Forelimb muscle (tissue), 1 donor: ENCODE data around the gene SRP14. TPM values are rescaled to one million over a fixed set of nuclear protein-coding genes. Genes with fewer than 3 reads are reported as not detected.
A peak's percentile ranks its signal among the peaks of the same experiment; 100 is the strongest.
"Not testable (repeated sequence)": the region's sequence is repeated elsewhere in the genome, so short reads cannot be mapped to it uniquely, and the experiment has no call there.

Experiments
- DNase-seq: peaks from one replicate; pipeline ENCODE4 v3.0.0-alpha.2; 2013; ENCODE audit warnings: low read depth
- polyA plus RNA-seq: library from polyadenylated mRNA; unstranded; fragments of 120-200 nt; gene quantifications from one replicate; pipeline ENCODE4 v1.2.1, GENCODE V29; 2013; ENCODE audit not compliant: insufficient read length

The SRP14 gene, protein sequence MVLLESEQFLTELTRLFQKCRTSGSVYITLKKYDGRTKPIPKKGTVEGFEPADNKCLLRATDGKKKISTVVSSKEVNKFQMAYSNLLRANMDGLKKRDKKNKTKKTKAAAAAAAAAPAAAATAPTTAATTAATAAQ
- polyA plus RNA-seq, result 295 TPM

DNA sequence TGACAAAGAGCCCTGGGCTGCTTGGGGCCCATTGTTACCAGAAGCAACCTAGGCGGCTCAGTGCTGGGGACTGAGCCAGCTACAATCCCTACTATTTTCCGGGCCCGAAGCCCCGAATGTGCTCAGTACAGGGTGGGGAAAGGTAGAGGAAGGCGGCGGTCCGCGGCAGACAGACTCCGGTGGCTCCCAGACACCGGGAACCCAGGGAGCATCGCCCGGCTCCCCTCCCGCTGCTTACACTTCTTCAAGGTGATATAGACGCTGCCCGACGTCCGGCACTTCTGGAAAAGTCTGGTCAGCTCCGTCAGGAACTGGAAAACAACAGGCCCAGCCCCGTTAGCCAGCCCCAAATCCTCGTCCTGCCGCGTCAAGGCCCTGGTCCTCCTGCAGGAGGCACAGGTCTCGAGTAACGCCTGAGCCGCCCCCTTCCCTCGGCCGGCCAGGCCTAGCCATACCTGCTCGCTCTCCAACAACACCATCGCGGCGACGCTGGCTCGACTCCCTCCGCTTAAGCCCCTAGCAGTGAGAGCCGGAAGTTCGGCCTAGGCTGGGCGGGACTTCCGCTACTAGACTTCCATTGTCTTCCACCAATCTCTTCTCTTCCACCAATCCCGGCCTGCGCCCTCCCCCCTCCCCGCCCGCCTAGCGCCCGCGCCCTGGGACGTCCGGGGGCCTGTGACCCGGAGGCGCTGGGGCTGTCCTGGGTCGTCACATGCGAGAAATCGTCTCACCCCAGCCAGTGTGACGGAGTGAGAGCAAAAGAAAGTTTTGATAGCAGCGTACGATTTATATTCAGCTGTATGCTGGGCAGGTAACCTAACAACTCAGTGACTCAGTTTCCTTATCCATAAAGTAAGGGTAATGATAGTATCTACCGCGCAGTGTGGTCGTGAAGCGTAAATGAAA is at the start of gene SRP14:
SRP14 (minus strand) TSS at position 544 of the 906 bp plus-strand sequence; CDS start at position 479, 65 bp downstream.
- peak; percentile 91 for DNase-seq

DNA sequence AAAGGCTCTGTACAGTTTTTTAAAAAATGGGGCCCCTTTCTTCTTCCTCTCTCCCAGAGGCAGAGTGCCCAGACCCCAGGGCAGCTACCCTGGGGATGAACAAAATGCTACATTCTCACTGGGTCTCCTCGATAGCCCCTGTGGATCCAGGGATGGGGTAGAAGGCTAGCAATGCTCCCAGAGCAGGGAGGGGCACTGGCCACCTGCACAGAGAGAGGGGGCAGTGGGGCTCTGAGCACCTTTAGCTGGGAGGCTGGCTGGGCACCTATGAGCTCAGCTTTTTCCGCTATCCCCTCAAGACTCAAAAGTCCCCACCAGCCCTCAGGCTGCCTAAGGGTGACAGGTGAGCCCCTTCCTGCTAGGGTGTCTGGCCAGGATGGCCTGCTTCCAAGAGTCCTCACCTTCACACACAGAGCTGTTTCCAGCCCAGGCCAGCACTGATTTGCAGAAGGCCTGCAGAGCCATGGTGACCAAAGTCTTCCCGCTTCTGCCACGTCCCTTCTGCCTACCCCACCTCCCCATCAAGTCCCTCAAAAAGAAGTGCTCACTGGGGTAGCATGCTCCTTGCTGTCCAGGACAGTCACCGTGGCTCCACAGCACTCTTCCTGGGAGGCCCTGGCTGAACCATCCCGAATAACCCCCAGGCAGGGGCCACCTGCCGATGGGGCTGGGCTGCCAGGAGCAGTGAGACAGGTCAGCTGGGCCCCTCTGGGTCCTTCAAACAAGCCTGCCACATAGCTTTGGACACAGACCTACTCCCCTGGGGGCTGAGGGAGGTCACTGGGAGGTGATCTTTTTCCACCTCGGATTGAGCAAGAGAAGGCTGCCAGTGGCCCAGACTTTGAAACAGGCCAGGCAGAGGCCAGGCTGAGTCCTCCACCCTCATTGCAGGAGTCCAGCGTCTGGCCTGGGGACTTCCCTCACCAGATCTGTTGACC is 49.3 kb upstream of the SRP14 start:
- no peak for DNase-seq

DNA sequence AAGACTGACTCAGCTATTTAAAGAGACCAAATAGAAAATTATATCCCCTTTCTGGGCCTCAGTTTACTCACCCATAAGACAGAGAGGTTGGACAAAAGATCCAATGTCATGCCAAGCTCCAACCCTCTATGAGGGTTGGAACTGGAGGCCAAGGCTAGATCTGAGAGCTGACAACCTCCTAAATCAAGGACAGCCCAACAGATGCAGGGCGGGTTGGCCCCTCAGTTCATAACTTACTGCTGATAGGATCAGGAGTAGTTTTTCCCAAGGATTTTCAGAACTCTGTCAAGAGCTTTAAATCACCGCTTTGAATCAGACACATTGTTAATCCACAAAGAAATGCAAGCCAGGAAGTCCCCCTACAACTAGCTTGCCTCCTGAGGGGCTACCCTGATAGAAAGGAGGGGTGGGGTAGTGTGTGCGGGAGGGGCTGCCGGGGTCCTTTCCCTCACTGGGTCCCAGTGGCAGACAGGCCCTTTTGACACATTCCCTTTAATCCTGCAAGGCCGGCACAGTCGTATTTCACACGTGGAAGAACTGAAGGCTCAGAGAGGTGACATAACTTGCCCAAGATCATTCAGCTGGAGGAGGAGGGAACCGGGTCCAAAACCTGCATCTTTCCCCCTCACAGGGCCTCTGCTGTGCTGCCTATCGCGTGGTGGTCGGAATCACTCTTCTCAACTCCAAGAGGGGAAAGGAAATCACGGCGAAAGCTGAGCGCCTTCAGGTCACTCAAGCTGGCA is 48.3 kb upstream of the SRP14 start:
- no peak for DNase-seq

DNA sequence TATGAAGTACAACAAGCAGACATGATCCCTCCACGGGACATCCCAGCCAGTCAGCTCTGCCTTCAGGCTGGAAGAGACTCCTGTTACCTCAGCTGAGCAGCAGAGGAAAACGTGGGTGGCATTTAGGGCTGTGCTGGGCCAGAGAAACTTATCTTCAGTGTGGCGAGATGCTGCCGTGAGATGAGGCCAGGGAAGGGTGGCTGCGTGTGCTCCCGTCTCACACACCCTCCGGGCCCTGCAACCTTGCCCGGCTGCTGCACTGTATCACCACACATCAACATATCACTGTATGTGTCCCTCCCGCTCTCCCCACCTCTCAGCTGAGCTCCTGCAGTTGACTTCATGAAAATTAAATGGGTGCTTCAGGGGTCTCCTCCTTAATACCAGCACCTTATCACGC is 46.3 kb upstream of the SRP14 start:
- DNase-seq, result no peak

DNA sequence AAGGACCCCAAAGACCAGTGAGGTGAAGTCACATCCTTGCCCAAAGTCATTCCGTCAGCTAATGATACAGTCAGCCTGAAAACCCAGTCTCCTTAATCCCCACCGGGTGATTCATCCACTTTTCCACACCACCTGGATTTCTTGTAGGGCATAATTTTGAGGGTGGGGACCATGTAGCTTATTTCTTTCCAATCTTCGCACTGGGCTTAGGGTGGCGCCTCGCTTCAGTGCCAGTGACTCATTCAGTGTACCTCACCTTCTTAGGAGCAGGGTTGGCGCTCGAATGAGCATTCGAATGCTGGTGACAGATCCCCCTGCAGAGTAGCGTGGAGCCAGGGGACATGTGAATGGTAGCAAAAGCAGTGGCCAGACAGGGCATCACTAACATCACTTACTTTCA is 45.7 kb upstream of the SRP14 start:
- no peak for DNase-seq

DNA sequence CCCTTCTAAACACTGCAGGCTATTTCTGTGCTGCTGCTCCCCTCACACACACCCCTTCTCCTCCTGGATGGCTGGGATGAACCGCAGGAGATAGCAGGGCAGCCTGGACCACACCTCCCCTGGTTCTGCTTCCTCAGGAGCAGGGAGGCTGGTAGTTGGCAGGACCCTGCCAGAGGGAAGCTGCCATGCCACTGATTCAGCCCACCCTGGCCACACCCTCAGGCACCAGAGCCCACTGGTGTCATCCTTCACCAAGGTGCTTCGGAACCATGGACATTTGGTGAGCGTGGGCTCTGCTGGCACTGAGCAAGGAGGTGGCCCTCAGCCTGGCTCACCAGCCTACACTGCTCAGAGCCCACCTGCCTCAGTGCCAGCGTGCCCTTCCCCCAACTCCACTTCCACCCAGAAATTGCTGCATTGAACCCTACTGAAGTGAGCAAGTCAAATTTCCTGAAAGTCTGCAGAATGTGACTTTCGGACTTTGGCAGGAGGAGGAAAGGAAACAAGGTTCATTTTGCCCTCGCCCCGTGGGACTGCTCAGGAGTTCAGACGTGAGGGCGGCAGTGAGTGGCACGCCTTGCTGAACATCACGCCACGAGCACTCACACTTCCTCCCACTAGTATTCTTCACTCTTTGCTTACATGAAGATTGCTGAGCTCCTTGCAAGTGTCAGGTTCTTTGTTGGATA is 43.4 kb upstream of the SRP14 start:
- DNase-seq, result no peak

DNA sequence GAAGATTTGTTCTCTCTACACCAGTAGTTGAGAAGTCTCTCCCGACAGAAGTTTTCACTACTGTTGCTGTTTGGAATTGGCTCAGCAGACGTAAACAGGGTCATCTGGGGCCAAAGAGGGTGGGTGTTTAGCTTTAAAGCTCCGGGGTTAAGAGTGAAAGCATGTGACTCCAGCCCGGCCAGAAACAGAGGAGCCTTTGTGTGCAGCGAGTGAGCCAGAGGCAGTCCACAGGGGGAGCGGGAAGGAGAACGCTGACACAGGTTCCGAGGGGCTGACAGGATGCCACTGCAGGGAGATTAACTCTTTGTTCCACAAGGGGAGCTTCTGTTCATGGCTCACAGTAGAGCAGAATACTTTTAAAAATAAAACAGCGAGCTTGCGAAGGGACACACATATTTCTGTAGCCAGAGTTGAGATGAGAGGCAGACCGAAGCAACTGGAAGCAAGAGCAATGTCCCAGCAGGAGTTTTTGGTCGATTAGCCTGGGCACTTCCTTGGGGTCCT is 42.8 kb upstream of the SRP14 start:
- no peak for DNase-seq

DNA sequence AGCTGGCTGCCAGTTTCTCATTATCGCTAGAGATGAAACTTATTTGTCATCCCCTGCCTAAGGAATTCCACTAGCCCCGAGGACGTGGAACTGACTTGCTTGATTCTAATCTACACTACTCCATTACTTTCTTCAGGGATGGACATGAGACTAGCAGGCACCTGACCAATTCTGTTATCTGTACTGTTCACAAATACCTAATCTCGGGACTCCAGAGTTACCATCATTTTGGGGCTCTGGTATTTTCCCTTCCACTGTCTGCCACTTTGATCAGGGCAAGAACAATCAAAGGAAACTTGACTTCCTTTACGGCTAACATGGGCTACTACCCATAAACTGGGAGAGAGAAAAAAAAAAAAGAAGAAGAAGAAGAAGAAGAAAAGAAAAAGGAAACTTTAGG is 41.9 kb upstream of the SRP14 start:
- no peak for DNase-seq

DNA sequence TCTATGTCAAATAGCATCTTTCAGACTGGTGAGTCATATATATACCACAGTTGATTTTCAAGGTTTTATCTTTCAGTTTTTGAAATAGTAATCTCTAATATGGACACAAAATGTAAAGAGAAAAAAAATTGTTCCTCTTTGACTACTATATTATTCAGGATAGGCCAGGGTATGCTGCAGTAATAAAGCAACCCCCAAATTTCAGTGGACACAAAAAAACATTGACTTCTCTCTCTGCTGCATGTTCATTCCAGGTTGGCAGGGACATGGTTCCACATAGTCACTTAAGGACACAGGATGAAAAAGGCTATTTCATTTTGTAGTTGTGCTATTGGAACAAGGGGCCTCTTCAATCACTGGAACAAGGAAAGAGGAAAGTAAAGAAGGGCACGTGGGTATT is 41.1 kb upstream of the SRP14 start:
- no peak for DNase-seq

DNA sequence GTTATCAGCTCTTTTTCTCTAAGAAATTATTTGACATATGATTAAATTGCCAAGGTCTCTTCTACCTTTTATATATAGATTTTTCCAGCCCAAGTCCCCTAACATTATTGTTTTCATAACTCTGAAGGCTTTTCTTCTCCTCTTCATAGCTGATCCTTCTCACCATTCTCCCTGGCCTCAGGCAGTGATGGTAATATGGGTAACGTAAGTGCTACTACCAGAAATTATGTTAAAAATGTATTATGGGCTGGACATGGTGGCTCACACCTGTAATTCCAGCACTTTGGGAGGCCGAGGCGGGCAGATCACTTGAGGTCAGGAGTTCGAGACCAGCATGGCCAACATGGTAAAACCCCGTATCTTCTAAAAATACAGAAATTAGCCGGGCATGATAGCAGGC is 40.5 kb upstream of the SRP14 start:
- no peak for DNase-seq

DNA sequence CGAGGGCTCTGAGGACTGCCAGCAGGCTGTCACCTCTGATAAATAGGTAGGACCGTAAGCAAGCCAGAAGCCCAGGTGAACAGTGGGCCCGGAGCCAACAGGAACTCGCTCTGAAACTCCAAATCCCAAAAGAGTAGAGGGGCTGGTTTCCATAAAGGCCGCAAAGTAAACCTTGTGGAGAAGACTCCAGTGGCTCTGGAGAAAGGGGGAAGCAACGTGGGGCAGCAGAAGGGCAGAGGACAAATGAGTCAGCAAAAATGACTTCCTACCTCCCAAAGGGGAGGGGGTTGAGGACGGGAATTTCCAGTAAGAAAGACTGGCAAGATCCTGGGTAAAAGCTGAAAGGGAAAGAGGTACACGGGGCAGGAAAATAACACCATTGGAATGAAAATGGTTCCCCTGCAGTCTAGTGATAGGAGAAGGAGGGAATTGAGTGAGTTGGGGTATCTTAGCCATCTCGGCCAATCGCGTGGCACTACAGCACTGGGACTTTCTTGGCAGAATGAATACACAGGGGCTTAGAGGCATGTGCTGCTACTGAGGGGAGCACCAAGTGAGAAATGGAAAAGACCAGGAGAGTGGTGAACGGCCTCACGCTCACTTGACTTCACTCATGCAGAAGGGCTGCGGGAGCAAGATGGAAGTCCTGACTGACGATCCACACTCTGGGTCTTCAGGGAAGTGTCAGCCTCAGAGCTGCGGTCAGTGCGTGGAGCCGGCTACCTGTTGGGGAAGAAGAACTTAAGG is 36.5 kb upstream of the SRP14 start:
- no peak for DNase-seq

DNA sequence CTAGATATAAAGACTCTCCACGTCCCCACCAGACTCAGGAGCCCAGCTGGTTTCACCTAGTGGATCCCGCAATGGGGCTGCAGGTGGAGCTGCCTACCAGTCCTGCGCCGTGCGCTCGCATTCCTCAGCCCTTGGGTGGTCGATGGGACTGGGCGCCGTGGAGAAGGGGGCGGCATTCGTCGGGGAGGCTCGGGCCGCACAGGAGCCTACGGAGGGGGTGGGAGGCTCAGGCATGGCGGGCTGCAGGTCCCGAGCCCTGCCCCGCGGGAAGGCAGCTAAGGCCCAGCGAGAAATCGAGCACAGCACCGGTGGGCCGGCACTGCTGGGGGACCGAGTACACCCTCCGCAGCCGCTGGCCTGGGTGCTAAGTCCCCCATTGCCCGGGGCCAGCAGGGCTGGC is 35.7 kb upstream of the SRP14 start:
- not testable (repeated sequence) for DNase-seq

DNA sequence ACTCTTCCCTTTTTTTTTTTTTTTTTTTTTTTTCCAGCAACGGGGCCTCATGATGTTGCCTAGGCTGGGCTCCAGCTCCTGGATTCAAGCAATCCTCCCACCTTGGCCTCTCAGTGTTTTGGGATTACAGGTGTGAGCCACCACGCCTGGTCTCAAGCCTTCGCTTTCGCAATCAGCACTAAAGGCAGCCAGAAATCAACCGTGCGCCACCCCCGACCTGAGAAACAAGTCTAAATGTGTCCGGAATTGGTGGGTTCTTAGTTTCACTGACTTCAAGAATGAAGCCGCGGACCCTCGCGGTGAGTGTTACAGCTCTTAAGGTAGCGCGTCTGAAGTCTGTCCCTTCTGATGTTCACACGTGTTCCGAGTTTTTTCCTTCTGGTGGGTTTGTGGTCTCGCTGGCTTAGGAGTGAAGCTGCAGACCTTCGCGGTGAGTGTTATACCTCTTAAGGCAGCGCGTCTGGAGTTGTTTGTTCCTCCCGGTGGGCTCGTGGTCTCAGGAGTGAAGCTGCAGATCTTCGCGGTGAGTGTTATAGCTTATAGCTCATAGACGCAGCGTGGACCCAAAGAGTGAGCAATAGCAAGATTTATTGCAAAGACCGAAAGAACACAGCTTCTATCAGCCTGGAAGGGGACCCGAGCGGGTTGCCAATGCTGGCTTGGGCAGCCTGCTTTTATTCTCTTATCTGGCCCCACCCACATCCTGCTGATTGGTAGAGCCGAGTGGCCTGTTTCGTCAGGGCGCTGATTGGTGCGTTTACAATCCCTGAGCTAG is 34.9 kb upstream of the SRP14 start:
- not testable (repeated sequence) for DNase-seq

DNA sequence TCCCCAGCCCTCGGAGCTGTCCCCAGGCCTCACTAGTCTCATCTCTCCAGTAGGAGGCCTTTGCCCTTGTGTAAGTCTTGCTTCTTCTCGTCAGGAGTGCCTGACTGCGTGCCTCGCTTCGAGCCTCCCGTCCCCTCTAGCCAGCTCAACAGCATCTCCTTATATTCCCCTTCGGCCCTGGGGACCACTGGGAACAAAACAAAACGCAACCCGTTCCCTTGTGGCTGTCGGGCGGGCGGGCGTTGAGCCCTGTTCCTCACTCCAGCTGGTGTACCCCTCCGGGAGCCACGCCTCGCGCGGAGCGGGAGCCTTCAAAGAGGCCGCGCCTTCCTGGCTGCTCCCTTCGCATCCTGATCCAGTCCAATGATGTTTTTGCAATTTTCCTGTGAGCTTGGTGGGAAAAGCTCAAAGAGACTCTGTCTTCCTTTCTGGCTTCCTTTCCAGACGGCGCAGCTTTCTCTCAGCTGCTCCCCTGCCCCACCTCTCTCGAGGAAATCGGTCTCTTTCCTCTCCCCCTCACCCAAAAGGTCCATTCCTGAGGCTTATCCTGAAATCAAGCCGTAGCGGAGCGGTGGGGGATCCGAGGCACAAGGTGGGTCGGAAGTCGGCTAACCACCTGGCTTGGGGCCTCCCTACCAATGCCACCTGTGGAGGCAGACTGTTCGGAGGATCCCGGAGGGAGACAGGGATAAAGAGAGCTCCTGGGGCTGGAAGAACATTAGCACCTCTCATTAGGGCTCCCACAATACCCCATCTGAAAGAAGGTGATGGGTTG is 33.4 kb upstream of the SRP14 start:
- no peak for DNase-seq

DNA sequence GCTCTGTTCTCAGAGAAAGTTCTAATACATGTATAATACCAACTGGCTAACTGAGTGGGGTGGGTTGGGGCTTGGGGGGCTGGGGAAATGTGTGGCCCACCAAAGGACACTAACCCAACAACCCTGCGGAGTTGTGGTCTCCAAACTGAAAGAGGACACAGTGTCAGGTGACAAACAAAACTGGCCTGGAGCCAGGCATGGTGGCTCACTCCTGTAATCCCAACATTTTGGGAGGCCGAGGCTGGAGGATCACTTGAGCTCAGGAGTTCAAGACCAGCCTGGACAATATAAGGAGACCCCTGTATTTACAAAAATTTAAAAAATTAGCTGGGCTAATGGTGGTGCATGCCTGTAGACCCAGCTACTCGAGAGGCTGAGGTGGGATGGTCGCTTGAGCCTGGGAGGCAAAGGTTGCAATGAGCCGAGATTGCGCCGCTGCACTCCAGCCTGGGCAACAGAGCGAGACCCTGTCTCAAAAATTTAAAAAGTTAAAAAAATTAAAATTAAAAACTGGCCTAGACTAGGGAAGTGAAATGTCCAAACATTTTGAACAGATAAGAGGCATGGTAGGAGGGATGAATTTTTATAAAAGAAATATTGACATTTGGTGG is 31.7 kb upstream of the SRP14 start:
- DNase-seq, result no peak

DNA sequence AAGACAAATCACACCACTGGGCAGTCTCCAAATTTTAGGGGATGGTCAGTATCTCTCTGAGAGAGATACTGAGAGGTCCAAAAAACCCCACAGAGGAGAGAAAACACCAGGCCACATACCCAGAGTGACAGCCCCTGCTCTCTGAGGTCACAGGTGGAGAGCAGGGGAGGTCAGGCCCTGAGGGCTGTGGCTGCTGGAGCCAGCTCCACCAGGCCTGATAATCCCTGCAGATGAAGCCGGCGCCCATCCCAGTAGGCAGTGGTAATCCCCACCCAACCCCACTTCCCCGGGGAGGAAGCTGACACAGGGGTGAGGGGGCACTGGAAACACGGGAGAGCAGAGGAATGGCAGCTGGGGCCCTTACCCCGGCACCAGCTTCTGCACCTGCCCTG is 31.2 kb upstream of the SRP14 start:
- no peak for DNase-seq

DNA sequence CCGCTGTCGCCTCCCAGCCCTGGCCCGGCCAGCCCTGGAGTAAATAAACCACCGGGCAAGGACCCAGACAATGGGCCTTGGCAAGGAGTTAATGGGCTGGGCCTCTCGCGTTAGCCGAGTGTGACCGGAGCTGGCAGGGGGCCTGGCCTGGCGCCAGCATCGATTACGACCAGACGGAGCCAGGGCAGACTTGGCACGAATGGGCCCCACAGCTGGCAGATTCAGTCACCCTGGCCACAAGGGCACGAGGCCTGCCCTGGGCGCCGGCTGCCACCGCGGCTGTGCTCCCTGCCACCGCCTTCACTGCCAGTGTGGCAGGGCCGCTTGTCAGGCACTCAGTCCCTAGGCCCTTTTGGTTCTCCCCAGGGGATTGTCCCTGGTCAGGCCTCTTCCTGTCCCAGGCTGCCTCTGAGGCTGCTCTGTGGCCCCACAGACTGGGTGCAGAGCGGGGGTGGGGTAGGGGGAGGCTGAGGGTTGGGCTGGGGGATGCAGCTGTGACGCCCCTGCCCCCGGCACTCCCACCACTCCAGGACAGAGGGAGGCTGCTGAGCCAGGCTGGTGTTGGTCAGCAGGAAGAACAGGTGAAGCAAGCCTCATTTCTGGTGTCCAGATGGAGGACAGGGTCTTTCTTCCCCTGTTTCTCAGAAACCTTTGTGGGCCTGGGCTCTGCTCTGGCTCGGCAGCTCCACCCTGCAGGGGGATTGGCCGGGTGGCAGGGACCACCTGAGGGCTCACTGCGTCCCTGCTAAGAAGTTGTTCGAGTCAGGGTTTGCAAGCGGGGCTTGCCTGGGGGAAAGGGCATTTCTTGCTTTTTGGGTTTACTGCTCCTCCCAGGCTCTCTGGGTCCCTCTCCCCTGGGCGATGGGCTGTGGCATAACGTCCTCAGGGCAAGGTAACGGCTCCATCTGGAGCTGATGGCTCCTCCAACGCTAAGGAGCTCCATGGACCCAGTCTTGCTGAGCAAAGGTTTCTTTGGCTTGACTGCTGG is 30.5 kb upstream of the SRP14 start:
- DNase-seq, result no peak
